Endodermal cell (in vitro differentiated cells): ENCODE measurements around the gene UMODL1. TPM values are rescaled to one million over a fixed set of nuclear protein-coding genes. Genes with fewer than 3 reads are reported as not detected.
"Not testable (repeated sequence)": the region's sequence is repeated elsewhere in the genome, so short reads cannot be mapped to it uniquely, and the experiment has no call there.

ENCODE experiments used
- DNase-seq: peaks from one replicate; pipeline ENCODE4 v3.0.0-alpha.2; 2017
- H3K27ac ChIP-seq: 2 replicates; pipeline ENCODE4 v1.5.1; 2013; ENCODE audit warnings: mild to moderate bottlenecking, low read depth, low read length, moderate library complexity
- H3K27me3 ChIP-seq: 2 replicates; pipeline ENCODE4 v1.6.1; 2013; ENCODE audit warnings: mild to moderate bottlenecking, low read length, moderate library complexity; ENCODE audit not compliant: insufficient read depth, control insufficient read depth, poor library complexity, severe bottlenecking
- H3K36me3 ChIP-seq: 2 replicates; pipeline ENCODE4 v1.7.0; 2013; ENCODE audit warnings: mild to moderate bottlenecking, low read length, moderate library complexity; ENCODE audit not compliant: control insufficient read depth, insufficient read depth
- H3K4me1 ChIP-seq: one replicate; pipeline ENCODE4 v1.7.0; 2013; ENCODE audit warnings: low read length; ENCODE audit not compliant: control insufficient read depth, insufficient read depth
- H3K4me3 ChIP-seq: 2 replicates; pipeline ENCODE4 v1.5.1; 2013; ENCODE audit warnings: mild to moderate bottlenecking, low read length, moderate library complexity
- H3K9ac ChIP-seq: 2 replicates; pipeline ENCODE4 v1.6.1; 2013; ENCODE audit warnings: mild to moderate bottlenecking, low read length, moderate library complexity; ENCODE audit not compliant: poor library complexity, severe bottlenecking; ENCODE audit errors: extremely low read depth
- H3K9me3 ChIP-seq: 2 replicates; pipeline ENCODE4 v1.6.1; 2013; ENCODE audit warnings: mild to moderate bottlenecking, low read length, moderate library complexity; ENCODE audit not compliant: control insufficient read depth
- H3K27ac Mint-ChIP-seq: 2 replicates; pipeline ENCODE4 v1.8.0; 2020; ENCODE audit warnings: mixed read lengths
- H3K27me3 Mint-ChIP-seq: 2 replicates; pipeline ENCODE4 v1.8.0; 2021; ENCODE audit warnings: mild to moderate bottlenecking, mixed read lengths; ENCODE audit not compliant: insufficient read depth
- H3K36me3 Mint-ChIP-seq: 2 replicates; pipeline ENCODE4 v1.8.0; 2020; ENCODE audit warnings: low read depth, mixed read lengths
- H3K4me1 Mint-ChIP-seq: 2 replicates; pipeline ENCODE4 v1.8.0; 2020; ENCODE audit warnings: mixed read lengths
- H3K4me3 Mint-ChIP-seq: 2 replicates; pipeline ENCODE4 v1.8.0; 2020; ENCODE audit warnings: mild to moderate bottlenecking, moderate library complexity, mixed read lengths
- H3K9me3 Mint-ChIP-seq: 2 replicates; pipeline ENCODE4 v1.8.0; 2020; ENCODE audit warnings: mild to moderate bottlenecking, mixed read lengths
- CTCF ChIP-seq: fragments of 200-600 bp; sonication (generic); conservative IDR thresholded peaks from 2 replicates; pipeline ENCODE4 v1.5.0; 2021; ENCODE audit warnings: antibody characterized with exemption, mild to moderate bottlenecking
- WGBS, 2 experiments: methylation state at CpG; one replicate each; pipeline versions ENCODE4 v1.1.5 to v1.1.7; 2013; ENCODE audit warnings: missing lambda C conversion rate in 2 of 2, mixed read lengths in 1 of 2; ENCODE audit not compliant: insufficient coverage in 1 of 2, insufficient read length in 1 of 2; 5-methylcytosine and 5-hydroxymethylcytosine counted together
- total RNA-seq, 2 donors: library from RNA; stranded (reverse); fragmentation: NEBNext Ultra II Directional in 1 of 2; extraction: Animal tissue kit (Norgen Biotek cat#: 25700) in 1 of 2; gene quantifications; 2 replicates in 1 of 2; 3 replicates in 1 of 2; pipeline ENCODE4 v1.2.1, GENCODE V29; 2021

UMODL1 gene
- total RNA-seq, 2 donors from 2014 or later, result 0.24 to 0.49 TPM

DNA sequence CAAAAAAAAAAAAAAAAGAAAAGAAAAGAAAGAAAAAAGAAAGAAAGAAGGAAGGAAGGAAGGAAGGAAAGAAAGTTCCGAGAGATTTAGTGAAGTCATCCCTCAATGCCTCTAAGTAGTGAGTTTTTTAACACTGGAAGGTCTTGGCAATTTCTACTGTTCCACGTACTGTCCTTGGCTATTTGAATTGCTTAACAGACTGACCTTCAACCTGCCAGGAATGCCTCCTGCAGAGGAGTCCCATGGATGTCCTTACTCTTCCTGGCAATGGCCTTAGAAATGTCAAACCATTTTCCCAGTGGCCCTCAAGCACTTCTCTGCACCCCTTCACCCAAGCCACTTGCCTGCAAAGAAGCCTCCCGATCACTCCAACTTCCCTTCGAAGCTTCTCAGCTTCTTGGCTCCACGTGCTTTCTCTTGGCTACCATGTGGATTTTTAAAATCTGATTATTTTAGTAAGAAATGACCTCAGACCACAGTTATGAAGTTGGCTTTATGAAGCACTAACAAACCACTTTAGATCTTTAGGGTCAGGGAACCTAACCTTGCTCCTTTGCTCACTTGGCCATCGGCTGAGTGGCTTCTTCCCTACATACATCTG, 104.1 kb downstream of the UMODL1 start:
- Histone ChIP-seq H3K4me1 (no peaks in the 10 kb centered on the region), H3K9me3 (no peaks in the 10 kb centered on the region), H3K27me3 (peaks cover 4% of the 10 kb centered on the region), H3K27ac (no peak overlapping the region), H3K9ac (no peak overlapping the region), H3K4me3 (no peak overlapping the region), H3K36me3 (no peaks in the 10 kb centered on the region)
- Mint-ChIP-seq H3K9me3 (no peaks in the 10 kb centered on the region), H3K36me3 (no peaks in the 10 kb centered on the region), H3K27me3 (peaks cover 16% of the 10 kb centered on the region), H3K27ac (no peak overlapping the region), H3K4me1 (no peaks in the 10 kb centered on the region), H3K4me3 (no peak overlapping the region)
- TF ChIP-seq CTCF, result no peak
- DNase-seq, result no peak
- WGBS, 2 experiments, result 87 to 90% methylated on average over 4 to 6 of the region's 6 CpGs

GRCh38 chr21:42176859-42177258, 105.7 kb downstream of the UMODL1 start:
- Mint-ChIP-seq H3K4me1 (no peaks in the 10 kb centered on the region), H3K27ac (no peak overlapping the region), H3K9me3 (no peaks in the 10 kb centered on the region), H3K36me3 (no peaks in the 10 kb centered on the region), H3K27me3 (peaks cover 16% of the 10 kb centered on the region), H3K4me3 (no peak overlapping the region)
- no peak overlapping the region for H3K4me3 ChIP-seq
- H3K9ac ChIP-seq, result no peak overlapping the region
- H3K9me3 ChIP-seq, result no peaks in the 10 kb centered on the region
- peaks cover 4% of the 10 kb centered on the region for H3K27me3 ChIP-seq
- 79 to 90% methylated on average over 2 of the region's 3 CpGs for WGBS, 2 experiments
- no peaks in the 10 kb centered on the region for H3K4me1 ChIP-seq
- H3K27ac ChIP-seq, result no peak overlapping the region
- no peaks in the 10 kb centered on the region for H3K36me3 ChIP-seq
- no peak for DNase-seq
- TF ChIP-seq CTCF, result no peak

DNA sequence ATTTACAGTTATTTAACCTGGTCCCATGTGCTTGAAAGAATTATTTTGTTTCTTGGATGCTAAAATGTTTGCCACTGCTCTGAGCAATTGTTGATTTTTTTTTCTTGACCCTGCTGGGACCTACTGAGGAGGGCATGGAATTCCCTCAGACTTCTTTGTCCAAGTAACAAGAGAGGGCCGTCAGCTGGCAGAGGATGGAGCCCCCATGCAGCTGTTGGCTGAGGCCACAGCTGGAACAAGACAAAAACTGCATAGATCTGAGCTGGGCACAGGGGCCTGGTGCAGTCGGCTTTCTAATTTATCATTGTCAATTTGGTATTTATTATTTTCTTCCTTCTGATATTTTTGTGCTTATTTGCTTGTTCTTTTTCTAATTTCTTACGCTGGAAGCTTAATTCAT, 108.2 kb downstream of the UMODL1 start:
- Histone ChIP-seq H3K27me3 (peaks cover 4% of the 10 kb centered on the region), H3K4me1 (no peaks in the 10 kb centered on the region), H3K27ac (peak overlapping the region; percentile 63), H3K4me3 (no peak overlapping the region), H3K9me3 (no peaks in the 10 kb centered on the region), H3K9ac (no peak overlapping the region), H3K36me3 (no peaks in the 10 kb centered on the region)
- no peak for TF ChIP-seq CTCF
- Mint-ChIP-seq H3K27ac (no peak overlapping the region), H3K4me3 (no peak overlapping the region), H3K27me3 (peaks cover 16% of the 10 kb centered on the region), H3K36me3 (no peaks in the 10 kb centered on the region), H3K9me3 (no peaks in the 10 kb centered on the region), H3K4me1 (no peaks in the 10 kb centered on the region)
- 82% methylated on average over 2 of the region's 3 CpGs; no CpG with 5 or more reads in 1 of the 2 experiments for WGBS, 2 experiments
- no peak for DNase-seq

- not testable (repeated sequence) for H3K27ac ChIP-seq, H3K4me3 Mint-ChIP-seq, H3K9ac ChIP-seq, DNase-seq, H3K4me1 ChIP-seq, H3K4me1 Mint-ChIP-seq, H3K4me3 ChIP-seq, H3K9me3 Mint-ChIP-seq, H3K27me3 ChIP-seq, H3K9me3 ChIP-seq, H3K27ac Mint-ChIP-seq, H3K36me3 ChIP-seq, H3K36me3 Mint-ChIP-seq
- peaks cover 14% of the 10 kb centered on the region for H3K27me3 Mint-ChIP-seq
- 70 to 96% methylated on average over 2 to 3 of the region's 3 CpGs for WGBS, 2 experiments
These were observed 108.9 kb downstream of the UMODL1 start for GRCh38 chr21:42180001-42180400.
